Nephron progenitor cell (in vitro differentiated cells): ENCODE results near the gene MLC1.

ENCODE experiments used
- DNase-seq: peaks from one replicate; pipeline ENCODE4 v3.0.0; 2021
- H3K27ac Mint-ChIP-seq: 2 replicates; pipeline ENCODE4 v1.8.0; 2021; ENCODE audit warnings: mild to moderate bottlenecking, moderate library complexity, mixed read lengths
- H3K27me3 Mint-ChIP-seq: 2 replicates; pipeline ENCODE4 v1.8.0; 2021; ENCODE audit warnings: mild to moderate bottlenecking, low read depth, mixed read lengths; ENCODE audit not compliant: poor library complexity
- H3K36me3 Mint-ChIP-seq: 2 replicates; pipeline ENCODE4 v1.8.0; 2021; ENCODE audit warnings: low read depth, mixed read lengths
- H3K4me1 Mint-ChIP-seq: 2 replicates; pipeline ENCODE4 v1.8.0; 2021; ENCODE audit warnings: mixed read lengths
- H3K4me3 Mint-ChIP-seq: 2 replicates; pipeline ENCODE4 v1.8.0; 2021; ENCODE audit warnings: mild to moderate bottlenecking, moderate library complexity, mixed read lengths
- H3K9me3 Mint-ChIP-seq: 2 replicates; pipeline ENCODE4 v1.8.0; 2021; ENCODE audit warnings: mild to moderate bottlenecking, moderate library complexity, mixed read lengths
- TF ChIP-seq, protein P1 (sequence below): fragments of 200-600 bp; sonication (generic); IDR thresholded peaks from 2 replicates; pipeline ENCODE4 v1.5.0; 2021; ENCODE audit warnings: antibody characterized with exemption

MLC1 gene

DNA sequence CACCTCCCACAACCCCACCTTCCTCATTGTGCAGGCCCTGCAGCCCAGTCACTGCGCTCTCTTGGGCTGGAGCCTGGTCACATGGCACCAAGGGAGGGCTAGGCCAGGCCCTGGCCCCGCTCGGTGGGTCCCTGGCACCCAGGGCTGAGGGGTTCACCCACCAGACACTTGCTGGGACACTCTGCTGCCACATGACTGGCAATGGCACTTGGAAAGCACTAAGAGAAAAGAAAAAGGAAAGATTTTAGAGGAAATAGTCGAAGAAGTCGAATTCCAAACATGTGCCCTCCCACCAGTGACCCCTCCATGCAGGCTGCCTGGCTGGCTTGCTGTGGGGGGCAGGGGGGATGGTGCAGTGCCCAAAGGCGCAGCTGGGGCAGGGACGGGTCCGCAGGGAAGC is 14.9 kb downstream of the MLC1 start:
- no peaks in the 10 kb centered on the region for H3K9me3 Mint-ChIP-seq
- H3K27me3 Mint-ChIP-seq: no peaks in the 10 kb centered on the region
- H3K36me3 Mint-ChIP-seq: no peaks in the 10 kb centered on the region
- H3K4me1 Mint-ChIP-seq: peaks cover 13% of the 10 kb centered on the region
- TF ChIP-seq, protein P1, sequence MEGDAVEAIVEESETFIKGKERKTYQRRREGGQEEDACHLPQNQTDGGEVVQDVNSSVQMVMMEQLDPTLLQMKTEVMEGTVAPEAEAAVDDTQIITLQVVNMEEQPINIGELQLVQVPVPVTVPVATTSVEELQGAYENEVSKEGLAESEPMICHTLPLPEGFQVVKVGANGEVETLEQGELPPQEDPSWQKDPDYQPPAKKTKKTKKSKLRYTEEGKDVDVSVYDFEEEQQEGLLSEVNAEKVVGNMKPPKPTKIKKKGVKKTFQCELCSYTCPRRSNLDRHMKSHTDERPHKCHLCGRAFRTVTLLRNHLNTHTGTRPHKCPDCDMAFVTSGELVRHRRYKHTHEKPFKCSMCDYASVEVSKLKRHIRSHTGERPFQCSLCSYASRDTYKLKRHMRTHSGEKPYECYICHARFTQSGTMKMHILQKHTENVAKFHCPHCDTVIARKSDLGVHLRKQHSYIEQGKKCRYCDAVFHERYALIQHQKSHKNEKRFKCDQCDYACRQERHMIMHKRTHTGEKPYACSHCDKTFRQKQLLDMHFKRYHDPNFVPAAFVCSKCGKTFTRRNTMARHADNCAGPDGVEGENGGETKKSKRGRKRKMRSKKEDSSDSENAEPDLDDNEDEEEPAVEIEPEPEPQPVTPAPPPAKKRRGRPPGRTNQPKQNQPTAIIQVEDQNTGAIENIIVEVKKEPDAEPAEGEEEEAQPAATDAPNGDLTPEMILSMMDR: no peak
- DNase-seq: no peak
- H3K4me3 Mint-ChIP-seq: no peak overlapping the region
- no peak overlapping the region for H3K27ac Mint-ChIP-seq

DNA sequence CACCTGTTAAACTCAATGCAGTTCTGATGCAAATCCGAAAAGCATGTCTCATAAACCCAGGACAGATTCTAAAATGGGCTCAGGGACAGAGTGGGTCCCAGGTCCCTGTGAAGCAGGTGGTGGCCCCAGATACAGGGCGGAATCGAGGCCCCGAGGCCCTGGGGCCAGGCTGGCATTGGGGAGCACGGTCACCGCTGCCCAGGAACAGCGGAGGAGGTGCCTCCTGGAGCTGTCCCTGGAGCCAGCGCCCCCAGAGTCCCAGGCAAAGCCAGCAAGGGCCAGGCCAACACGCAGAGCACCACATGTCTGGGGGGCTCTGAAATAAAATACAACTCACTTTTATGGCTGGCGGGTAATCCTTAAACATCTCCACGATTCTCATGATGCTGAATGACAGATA is 17.1 kb downstream of the MLC1 start:
- peaks cover 25% of the 10 kb centered on the region for H3K4me1 Mint-ChIP-seq
- no peaks in the 10 kb centered on the region for H3K9me3 Mint-ChIP-seq
- no peaks in the 10 kb centered on the region for H3K27me3 Mint-ChIP-seq
- no peak for DNase-seq
- TF ChIP-seq, protein P1: no peak
- H3K4me3 Mint-ChIP-seq: no peak overlapping the region
- H3K36me3 Mint-ChIP-seq: no peaks in the 10 kb centered on the region
- no peak overlapping the region for H3K27ac Mint-ChIP-seq

DNA sequence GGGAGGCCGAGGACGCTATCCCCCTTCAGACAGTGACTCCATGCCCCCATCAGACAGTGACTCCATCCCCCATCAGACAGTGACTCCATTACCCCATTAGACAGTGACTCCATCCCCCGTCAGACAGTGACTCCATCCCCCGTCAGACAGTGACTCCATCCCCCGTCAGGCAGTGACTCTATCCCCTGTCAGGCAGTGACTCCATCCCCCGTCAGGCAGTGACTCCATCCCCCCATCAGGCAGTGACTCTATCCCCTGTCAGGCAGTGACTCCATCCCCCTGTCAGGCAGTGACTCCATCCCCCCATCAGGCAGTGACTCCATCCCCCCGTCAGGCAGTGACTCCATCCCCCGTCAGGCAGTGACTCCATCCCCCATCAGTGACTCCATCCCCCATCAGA is 18.0 kb downstream of the MLC1 start:
- TF ChIP-seq, protein P1: no peak
- H3K36me3 Mint-ChIP-seq: no peaks in the 10 kb centered on the region
- H3K4me1 Mint-ChIP-seq: peaks cover 25% of the 10 kb centered on the region
- H3K27me3 Mint-ChIP-seq: no peaks in the 10 kb centered on the region
- no peak overlapping the region for H3K4me3 Mint-ChIP-seq
- no peak overlapping the region for H3K27ac Mint-ChIP-seq
- no peaks in the 10 kb centered on the region for H3K9me3 Mint-ChIP-seq
- DNase-seq: no peak

DNA sequence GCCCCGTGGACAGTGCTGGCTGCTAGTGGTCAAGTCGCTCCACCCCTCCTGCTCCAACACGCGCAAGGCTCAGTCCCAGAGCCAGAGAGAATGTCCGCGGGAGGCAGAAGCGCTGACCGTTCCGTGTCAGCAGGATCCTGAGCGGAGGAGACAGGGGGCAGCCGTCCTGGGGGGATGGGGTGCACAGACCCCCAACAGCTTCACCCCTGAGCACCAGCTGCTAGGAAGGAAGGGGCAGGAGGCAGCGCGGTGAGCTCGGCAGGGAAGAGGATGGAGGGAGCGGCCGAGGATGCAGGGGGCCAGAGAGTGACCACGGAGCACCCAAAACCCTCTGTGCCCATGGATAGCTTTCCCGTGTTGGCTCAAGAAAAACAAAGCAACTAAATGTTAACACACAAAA is 20.8 kb downstream of the MLC1 start:
- no peak for DNase-seq
- H3K27ac Mint-ChIP-seq: no peak overlapping the region
- no peaks in the 10 kb centered on the region for H3K27me3 Mint-ChIP-seq
- no peak overlapping the region for H3K4me3 Mint-ChIP-seq
- no peaks in the 10 kb centered on the region for H3K36me3 Mint-ChIP-seq
- H3K4me1 Mint-ChIP-seq: peaks cover 48% of the 10 kb centered on the region
- TF ChIP-seq, protein P1: no peak
- no peaks in the 10 kb centered on the region for H3K9me3 Mint-ChIP-seq

DNA sequence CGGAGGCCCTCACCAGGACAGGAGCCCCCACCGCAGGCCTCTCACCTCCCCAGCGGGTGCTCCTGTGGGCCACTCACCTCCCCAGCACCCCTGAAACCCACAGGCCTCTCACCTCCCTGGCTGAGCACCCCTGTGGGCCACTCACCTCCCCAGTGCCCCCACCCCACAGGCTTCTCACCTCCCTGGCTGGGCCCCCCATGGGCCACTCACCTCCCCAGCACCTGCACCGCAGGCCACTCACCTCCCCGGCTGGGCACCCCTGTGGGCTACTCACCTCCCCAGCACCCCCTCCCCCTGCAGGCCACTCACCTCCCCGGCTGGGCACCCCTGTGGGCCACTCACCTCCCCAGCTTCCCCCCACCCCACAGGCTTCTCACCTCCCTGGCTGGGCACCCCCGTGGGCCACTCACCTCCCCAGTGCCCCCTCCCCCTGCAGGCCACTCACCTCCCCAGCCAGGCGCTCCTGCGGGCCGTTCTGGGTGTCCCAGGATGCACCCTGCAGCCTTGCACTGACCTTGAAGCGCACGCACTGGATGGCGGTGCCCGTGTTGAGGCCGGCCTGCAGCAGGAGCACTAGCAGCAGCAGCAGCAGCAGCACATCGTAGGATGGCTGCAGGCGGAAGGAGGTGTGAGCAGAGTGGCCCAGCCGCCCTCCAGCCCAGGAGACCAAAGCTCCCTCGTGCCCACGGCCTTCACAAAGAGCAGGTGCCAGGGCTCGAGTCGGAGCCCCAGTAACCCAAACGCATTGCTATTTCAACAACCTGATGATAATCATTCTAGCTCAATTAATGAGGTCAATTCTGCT is 21.4 kb downstream of the MLC1 start:
- DNase-seq: no peak
- H3K27ac Mint-ChIP-seq: no peak overlapping the region
- no peaks in the 10 kb centered on the region for H3K9me3 Mint-ChIP-seq
- TF ChIP-seq, protein P1: no peak
- peaks cover 55% of the 10 kb centered on the region for H3K4me1 Mint-ChIP-seq
- no peaks in the 10 kb centered on the region for H3K36me3 Mint-ChIP-seq
- H3K27me3 Mint-ChIP-seq: peaks cover 3% of the 10 kb centered on the region
- no peak overlapping the region for H3K4me3 Mint-ChIP-seq
